Esophagus squamous epithelium (tissue), 4 donors: Measurements from ENCODE around the gene RERE.

Source experiments
- POLR2A ChIP-seq, 4 donors: fragments of 450-650 bp; IDR thresholded peaks; one replicate each; pipeline ENCODE4 v1.6.1; 2017; ENCODE audit warnings: antibody characterized with exemption in 4 of 4, mild to moderate bottlenecking in 4 of 4, moderate library complexity in 3 of 4
- TF ChIP-seq, protein P1 (sequence below), 6 experiments: fragments of 450-650 bp in 4 of 6; fragments of 200-600 bp in 2 of 6; sonication (generic) in 2 of 6; IDR thresholded peaks; one replicate each; pipeline ENCODE4 v1.5.1; 2016 to 2019; ENCODE audit warnings: antibody characterized with exemption in 6 of 6, mild to moderate bottlenecking in 4 of 6, moderate library complexity in 4 of 6

DNA sequence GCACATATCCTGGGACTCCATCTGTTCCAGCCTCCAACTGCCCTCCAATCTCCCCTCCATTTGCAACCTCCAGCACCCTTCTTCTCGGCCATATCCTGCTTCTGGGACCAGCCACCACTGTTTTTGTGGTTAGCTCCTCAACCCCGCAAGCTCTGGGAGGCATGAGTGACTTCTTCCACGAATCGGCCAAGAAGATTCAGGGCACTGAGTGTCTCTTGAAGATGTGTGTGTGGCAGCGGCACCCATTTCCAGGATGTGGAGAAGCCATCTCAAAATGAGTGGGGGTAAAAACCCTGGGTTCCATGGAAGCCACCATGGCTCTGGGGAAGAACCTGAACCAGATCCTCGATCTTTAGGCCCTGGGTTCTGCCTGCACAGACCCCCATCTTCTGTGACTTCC, 304.9 kb downstream of the RERE start:
- TF ChIP-seq, protein P1, sequence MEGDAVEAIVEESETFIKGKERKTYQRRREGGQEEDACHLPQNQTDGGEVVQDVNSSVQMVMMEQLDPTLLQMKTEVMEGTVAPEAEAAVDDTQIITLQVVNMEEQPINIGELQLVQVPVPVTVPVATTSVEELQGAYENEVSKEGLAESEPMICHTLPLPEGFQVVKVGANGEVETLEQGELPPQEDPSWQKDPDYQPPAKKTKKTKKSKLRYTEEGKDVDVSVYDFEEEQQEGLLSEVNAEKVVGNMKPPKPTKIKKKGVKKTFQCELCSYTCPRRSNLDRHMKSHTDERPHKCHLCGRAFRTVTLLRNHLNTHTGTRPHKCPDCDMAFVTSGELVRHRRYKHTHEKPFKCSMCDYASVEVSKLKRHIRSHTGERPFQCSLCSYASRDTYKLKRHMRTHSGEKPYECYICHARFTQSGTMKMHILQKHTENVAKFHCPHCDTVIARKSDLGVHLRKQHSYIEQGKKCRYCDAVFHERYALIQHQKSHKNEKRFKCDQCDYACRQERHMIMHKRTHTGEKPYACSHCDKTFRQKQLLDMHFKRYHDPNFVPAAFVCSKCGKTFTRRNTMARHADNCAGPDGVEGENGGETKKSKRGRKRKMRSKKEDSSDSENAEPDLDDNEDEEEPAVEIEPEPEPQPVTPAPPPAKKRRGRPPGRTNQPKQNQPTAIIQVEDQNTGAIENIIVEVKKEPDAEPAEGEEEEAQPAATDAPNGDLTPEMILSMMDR (IDR thresholded peaks at IDR 0.05) = no peak
- TF ChIP-seq POLR2A (IDR thresholded peaks at IDR 0.05) = no peak
